GM12865 (cell line): Measurements from ENCODE around the gene DHX30.
A peak's percentile ranks its signal among the peaks of the same experiment; 100 is the strongest.

ENCODE experiments used
- DNase-seq: peaks from one replicate; pipeline ENCODE4 v3.0.0; 2010; ENCODE audit warnings: low read depth
- H3K4me3 ChIP-seq: 2 replicates; pipeline ENCODE4 v1.5.1; 2011; ENCODE audit warnings: mild to moderate bottlenecking, low read depth, low read length, control low read depth
- TF ChIP-seq, protein P1 (sequence below): IDR thresholded peaks from 2 replicates; pipeline ENCODE4 v1.5.1; 2011; ENCODE audit warnings: low read length, control low read depth, low read depth, inconsistent platforms; ENCODE audit not compliant: insufficient read depth; ENCODE audit errors: missing control alignments

Gene DHX30

DNA sequence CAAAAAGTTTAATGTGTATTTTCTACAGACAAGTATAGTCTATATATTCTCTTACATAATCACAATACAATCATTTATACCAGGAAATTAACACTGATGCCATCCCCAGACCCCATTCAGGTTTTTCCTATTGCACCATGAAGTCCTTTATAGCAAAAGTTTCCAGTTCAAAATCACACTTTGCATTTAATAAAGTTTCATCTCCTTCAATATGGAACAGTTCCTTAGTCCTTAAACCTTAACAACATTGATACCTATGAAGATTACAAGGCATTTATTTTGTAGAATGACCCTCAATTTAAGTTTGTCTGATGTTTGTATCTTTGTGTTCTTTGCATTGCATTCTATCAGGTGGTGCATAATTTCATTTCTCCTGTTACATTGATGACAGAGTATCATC, 19.3 kb upstream of the DHX30 start:
- H3K4me3 ChIP-seq = peak overlapping the region; percentile 62
- TF ChIP-seq, protein P1, sequence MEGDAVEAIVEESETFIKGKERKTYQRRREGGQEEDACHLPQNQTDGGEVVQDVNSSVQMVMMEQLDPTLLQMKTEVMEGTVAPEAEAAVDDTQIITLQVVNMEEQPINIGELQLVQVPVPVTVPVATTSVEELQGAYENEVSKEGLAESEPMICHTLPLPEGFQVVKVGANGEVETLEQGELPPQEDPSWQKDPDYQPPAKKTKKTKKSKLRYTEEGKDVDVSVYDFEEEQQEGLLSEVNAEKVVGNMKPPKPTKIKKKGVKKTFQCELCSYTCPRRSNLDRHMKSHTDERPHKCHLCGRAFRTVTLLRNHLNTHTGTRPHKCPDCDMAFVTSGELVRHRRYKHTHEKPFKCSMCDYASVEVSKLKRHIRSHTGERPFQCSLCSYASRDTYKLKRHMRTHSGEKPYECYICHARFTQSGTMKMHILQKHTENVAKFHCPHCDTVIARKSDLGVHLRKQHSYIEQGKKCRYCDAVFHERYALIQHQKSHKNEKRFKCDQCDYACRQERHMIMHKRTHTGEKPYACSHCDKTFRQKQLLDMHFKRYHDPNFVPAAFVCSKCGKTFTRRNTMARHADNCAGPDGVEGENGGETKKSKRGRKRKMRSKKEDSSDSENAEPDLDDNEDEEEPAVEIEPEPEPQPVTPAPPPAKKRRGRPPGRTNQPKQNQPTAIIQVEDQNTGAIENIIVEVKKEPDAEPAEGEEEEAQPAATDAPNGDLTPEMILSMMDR = no peak
- DNase-seq = no peak

DNA sequence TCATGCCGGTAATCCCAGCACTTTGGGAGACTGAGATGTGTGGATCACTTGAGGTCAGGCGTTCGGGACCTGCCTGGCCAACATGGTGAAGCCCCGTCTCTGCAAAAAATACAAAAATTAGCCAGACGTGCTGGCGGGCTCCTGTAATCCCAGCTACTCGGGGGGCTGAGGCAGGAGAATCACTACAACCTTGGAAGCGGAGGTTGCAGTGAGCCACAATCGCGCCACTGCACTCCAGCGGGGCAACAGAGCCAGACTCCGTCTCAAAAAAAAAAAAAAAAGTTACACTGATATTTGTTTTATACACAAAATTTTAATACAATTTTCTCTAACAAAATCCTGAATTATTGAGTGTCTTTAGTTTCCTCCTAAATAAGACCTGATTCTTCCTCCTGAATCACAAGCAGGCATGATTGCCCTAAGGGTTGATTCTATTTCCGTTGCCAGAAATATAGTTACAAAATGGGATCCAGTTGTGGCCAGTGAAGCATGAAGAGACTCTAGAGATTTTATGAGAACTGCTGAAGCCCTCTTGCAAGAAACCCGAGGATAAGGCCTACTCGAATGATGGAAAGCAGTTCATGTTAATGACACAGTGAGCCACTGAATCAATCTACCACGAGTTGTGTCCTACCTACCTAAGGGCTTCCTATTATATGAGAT, 11.6 kb upstream of the DHX30 start:
- no peak for DNase-seq
- TF ChIP-seq, protein P1 = no peak
- H3K4me3 ChIP-seq = no peak overlapping the region

DNA sequence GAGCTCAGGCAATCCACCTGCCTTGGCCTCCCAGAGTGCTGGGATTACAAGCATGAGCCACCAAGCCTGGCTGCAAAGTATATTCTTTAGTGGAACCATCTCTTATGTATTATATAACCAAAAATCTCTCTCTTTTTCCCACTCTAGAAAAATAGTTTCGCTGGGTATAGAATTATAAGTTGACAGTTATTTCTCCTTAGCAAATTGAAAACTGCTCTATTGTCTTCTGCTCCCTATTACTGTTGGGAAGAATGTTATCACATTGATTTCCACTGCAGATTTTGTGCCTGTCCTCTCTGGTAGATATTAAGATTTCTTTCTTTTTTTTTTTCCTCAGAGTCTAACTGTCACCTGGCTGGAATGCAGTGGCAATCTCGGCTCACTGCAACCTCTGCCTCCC, 10.2 kb upstream of the DHX30 start:
- no peak for DNase-seq
- TF ChIP-seq, protein P1 = no peak
- H3K4me3 ChIP-seq = no peak overlapping the region

DNA sequence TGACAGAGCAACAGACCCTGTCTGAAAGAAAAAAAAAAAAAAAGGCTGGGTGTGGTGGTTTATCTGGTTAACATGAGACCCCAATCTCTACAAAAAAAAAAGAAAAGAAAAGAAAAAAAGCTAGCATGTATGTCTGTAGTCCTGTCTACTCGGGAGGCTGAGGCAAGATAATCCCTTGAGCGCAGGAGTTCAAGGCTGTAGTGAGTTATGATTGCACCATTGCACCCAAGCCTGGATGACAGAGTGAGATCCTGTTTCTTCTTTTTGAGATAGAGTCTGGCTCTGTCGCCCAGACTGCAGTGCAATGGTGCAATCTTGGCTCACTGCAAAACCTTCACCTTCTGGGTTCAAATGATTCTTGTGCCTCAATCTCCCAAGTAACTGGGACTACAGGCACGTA, 8.4 kb upstream of the DHX30 start:
- no peak overlapping the region for H3K4me3 ChIP-seq
- DNase-seq = no peak
- TF ChIP-seq, protein P1 = no peak

DNA sequence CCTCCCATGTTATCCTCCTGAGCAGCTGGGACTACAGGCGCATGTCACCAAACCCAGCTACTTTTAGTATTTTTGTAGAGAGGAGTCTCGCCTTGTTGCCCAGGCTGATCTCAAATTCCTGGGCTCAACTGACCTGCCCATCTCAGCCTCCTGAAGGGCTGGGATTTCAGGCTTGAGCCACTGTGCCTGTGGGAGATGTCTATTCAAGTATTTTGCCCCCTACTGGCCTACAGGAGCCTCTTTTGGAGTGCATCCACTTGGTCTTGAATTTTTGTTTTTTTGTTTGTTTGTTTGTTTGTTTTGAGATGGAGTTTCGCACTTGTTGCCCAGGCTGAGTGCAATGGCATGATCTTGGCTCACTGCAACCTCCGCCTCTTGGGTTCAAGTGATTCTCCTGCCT, 3.2 kb upstream of the DHX30 start:
- DNase-seq = peak; percentile 28
- H3K4me3 ChIP-seq = no peak overlapping the region
- TF ChIP-seq, protein P1 = peak; percentile 55

DNA sequence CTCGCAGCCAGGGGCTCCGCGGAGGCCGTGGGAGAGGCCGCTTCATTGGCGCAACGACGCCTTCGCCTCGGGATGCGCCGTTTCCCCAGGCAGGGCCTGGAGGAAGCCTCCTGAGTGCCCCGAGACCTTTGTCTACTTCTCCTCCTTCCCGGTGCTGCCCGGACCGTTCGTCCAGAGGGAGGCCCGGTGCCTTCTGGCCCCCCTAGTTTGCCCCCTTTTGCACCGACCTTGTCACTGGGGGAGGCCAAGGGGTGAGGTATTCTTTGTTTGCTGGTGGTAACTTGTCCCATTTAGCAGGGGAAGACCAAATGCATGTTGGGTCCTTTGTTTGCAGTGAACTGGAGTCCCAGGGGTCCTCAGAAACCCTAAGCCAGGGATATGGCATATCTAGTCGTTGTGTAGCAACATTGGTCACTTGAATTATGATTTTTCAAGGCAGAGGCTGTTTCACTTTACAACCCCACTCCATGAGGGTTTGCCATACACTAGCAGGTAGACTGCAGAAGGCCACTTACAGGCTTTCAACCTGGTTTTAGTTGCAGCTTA, 615 bp downstream of the DHX30 start:
- TF ChIP-seq, protein P1 = no peak
- H3K4me3 ChIP-seq = peak overlapping the region; percentile 88
- no peak for DNase-seq

DNA sequence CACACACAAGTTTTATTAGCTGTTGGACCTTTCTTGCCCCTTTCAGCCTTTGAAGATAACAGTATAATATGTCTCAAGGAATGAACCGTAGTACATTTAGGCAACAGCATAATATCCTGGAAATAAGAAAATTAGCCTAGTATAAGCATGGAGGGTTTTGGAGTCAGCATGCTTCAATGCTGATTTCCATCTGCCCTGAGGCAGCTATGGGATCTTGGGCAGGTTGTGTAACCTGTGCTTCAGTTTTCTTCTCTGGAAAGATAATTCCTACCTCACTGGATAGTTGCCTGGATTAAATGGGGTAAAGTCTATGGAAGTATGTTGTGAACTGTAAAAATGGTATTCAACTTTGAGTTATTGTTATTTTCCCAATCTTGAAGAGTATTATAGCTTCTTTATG, 1.6 kb downstream of the DHX30 start:
- TF ChIP-seq, protein P1 = no peak
- H3K4me3 ChIP-seq = no peak overlapping the region
- no peak for DNase-seq
